NOMO-1 treated with dmso at 0.1 percent for 144 hours (cell line): ENCODE measurements around the gene GPD1L.

ENCODE experiments used
- DNase-seq: peaks from one replicate; lab custom pipeline; 2025; ENCODE audit not compliant: unreplicated experiment; lab: John Stamatoyannopoulos, UW

Gene GPD1L

GRCh38 chr3:32136703-32137102, 30.3 kb downstream of the GPD1L start:
- peak; percentile 2 for DNase-seq

- no peak for DNase-seq
Observed at GRCh38 chr3:32137870-32138269, 31.4 kb downstream of the GPD1L start.

- DNase-seq: no peak
Observed at GRCh38 chr3:32138545-32139104, 32.2 kb downstream of the GPD1L start.

GRCh38 chr3:32140943-32141342, 34.5 kb downstream of the GPD1L start:
- DNase-seq: no peak

GRCh38 chr3:32143849-32144757, 37.7 kb downstream of the GPD1L start:
- DNase-seq: peak; percentile 49

GRCh38 chr3:32146746-32147211, 40.4 kb downstream of the GPD1L start:
- DNase-seq: peak; percentile 50

- DNase-seq: peak; percentile 21
Observed at GRCh38 chr3:32147509-32147908, 41.1 kb downstream of the GPD1L start.

GRCh38 chr3:32147933-32148332, 41.5 kb downstream of the GPD1L start:
- DNase-seq: no peak

- DNase-seq: no peak
Observed at GRCh38 chr3:32148351-32148750, 41.9 kb downstream of the GPD1L start.

- no peak for DNase-seq
Observed at GRCh38 chr3:32153414-32154204, 47.2 kb downstream of the GPD1L start.

- no peak for DNase-seq
Observed at GRCh38 chr3:32154205-32154579, 47.8 kb downstream of the GPD1L start.

GRCh38 chr3:32155117-32155516, 48.7 kb downstream of the GPD1L start:
- DNase-seq: no peak

GRCh38 chr3:32157600-32158264, 51.3 kb downstream of the GPD1L start:
- DNase-seq: no peak

- DNase-seq: no peak
Observed at GRCh38 chr3:32160706-32161214, 54.3 kb downstream of the GPD1L start.

- DNase-seq: no peak
Observed at GRCh38 chr3:32165442-32165841, 59.0 kb downstream of the GPD1L start.

- no peak for DNase-seq
Observed at GRCh38 chr3:32166654-32167053, 60.2 kb downstream of the GPD1L start.

- DNase-seq: no peak
Observed at GRCh38 chr3:32172420-32172819, 66.0 kb downstream of the GPD1L start.

GRCh38 chr3:32175607-32176197, 69.3 kb downstream of the GPD1L start:
- no peak for DNase-seq

GRCh38 chr3:32176989-32177701, 70.7 kb downstream of the GPD1L start:
- DNase-seq: peak; percentile 16

- peak; percentile 21 for DNase-seq
Observed at GRCh38 chr3:32177702-32178198, 71.3 kb downstream of the GPD1L start.
